ENCODE measurements around the gene SUN5. TPM values are rescaled to one million over a fixed set of nuclear protein-coding genes. Genes with fewer than 3 reads are reported as not detected.

The SUN5 gene
- total RNA-seq, 1 experiment from 2014 or later, result not detected

GRCh38 chr20:32970973-32971300, 33.3 kb downstream of the SUN5 start:
- Mint-ChIP-seq H3K4me3 (no peak overlapping the region), H3K36me3 (no peaks in the 10 kb centered on the region), H3K27me3 (ENCODE audit: low read depth) (no peaks in the 10 kb centered on the region; the same call in 1 of the 2 replicates), H3K27ac (no peak overlapping the region), H3K4me1 (peaks cover 19% of the 10 kb centered on the region; the same call in 1 of the 2 replicates), H3K9me3 (no peaks in the 10 kb centered on the region)
- ATAC-seq (no peak), DNase-seq (ENCODE audit: low spot score) (peak; percentile 9)
- ChIA-PET POLR2A (no interaction called here), CTCF (interaction anchor here (0.5 to 4.6 kb wide), 3 partner anchors 25 to 560 kb away, joined by 3 to 23 read pairs (median 6); no protein-coding TSS in a partner anchor)
- TF ChIP-seq STAT6 (CRISPR knock-in tag; conservative IDR thresholded peaks at IDR 0.05; ENCODE audit: low read depth) (no peak), ZSCAN18 (CRISPR knock-in tag; IDR thresholded peaks at IDR 0.05) (no peak)

GRCh38 chr20:32970115-32970972, 33.9 kb downstream of the SUN5 start:
- Mint-ChIP-seq H3K4me1 (peaks cover 17% of the 10 kb centered on the region; the same call in 1 of the 2 replicates), H3K27ac (no peak overlapping the region; the same call in 1 of the 2 replicates), H3K4me3 (no peak overlapping the region), H3K27me3 (ENCODE audit: low read depth) (no peaks in the 10 kb centered on the region; the same call in 1 of the 2 replicates), H3K9me3 (no peaks in the 10 kb centered on the region), H3K36me3 (no peaks in the 10 kb centered on the region)
- DNase-seq (ENCODE audit: low spot score) (peak; percentile 6), ATAC-seq (no peak)
- ChIA-PET CTCF (interaction anchor here (0.5 to 4.6 kb wide), 3 partner anchors 25 to 560 kb away, joined by 3 to 23 read pairs (median 6); no protein-coding TSS in a partner anchor), POLR2A (no interaction called here)
- TF ChIP-seq ZBTB43 (CRISPR knock-in tag; IDR thresholded peaks at IDR 0.05), result no peak
- no peak for TF ChIP-seq NR3C1 (CRISPR knock-in tag; conservative IDR thresholded peaks at IDR 0.05; ENCODE audit: low read depth)
- no peak for TF ChIP-seq NR2C2 (CRISPR knock-in tag; IDR thresholded peaks at IDR 0.05)
- no peak for TF ChIP-seq JUN (CRISPR knock-in tag; IDR thresholded peaks at IDR 0.05)
- TF ChIP-seq ATF1 (CRISPR knock-in tag; IDR thresholded peaks at IDR 0.05), result no peak
- TF ChIP-seq JAZF1 (CRISPR knock-in tag; IDR thresholded peaks at IDR 0.05), result no peak
- no peak for TF ChIP-seq ZNF121 (CRISPR knock-in tag; IDR thresholded peaks at IDR 0.05)
- TF ChIP-seq SOX15 (CRISPR knock-in tag; IDR thresholded peaks at IDR 0.05), result no peak
- TF ChIP-seq, protein P1, sequence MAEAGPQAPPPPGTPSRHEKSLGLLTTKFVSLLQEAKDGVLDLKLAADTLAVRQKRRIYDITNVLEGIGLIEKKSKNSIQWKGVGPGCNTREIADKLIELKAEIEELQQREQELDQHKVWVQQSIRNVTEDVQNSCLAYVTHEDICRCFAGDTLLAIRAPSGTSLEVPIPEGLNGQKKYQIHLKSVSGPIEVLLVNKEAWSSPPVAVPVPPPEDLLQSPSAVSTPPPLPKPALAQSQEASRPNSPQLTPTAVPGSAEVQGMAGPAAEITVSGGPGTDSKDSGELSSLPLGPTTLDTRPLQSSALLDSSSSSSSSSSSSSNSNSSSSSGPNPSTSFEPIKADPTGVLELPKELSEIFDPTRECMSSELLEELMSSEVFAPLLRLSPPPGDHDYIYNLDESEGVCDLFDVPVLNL (CRISPR knock-in tag; IDR thresholded peaks at IDR 0.05; ENCODE audit: borderline replicate concordance, low read depth), result no peak
- TF ChIP-seq ZNF532 (CRISPR knock-in tag; IDR thresholded peaks at IDR 0.05; ENCODE audit: borderline replicate concordance), result no peak
